PC-3 (cell line): ENCODE measurements around the gene KHDC4.

Source experiments
- EZH2 ChIP-seq: fragments of 300-600 bp; sonication (generic); IDR thresholded peaks from one replicate; pipeline ENCODE4 v1.6.1; 2017; ENCODE audit warnings: antibody characterized with exemption, mild to moderate bottlenecking, low read length; ENCODE audit not compliant: unreplicated experiment
- EZH2phosphoT487 ChIP-seq: fragments of 300-600 bp; sonication (generic); IDR thresholded peaks from 2 replicates; pipeline ENCODE4 v1.6.1; 2018; ENCODE audit warnings: mild to moderate bottlenecking, antibody characterized with exemption, low read length, borderline replicate concordance
- TF ChIP-seq, protein P1 (sequence below): fragments of 300-600 bp; sonication (generic); conservative IDR thresholded peaks from 2 replicates; pipeline ENCODE4 v1.5.1; 2017; ENCODE audit warnings: antibody characterized with exemption, low read depth, mild to moderate bottlenecking, low read length

GRCh38 chr1:155964193-155964592 lies 30.0 kb upstream of the KHDC4 start:
- TF ChIP-seq, protein P1, sequence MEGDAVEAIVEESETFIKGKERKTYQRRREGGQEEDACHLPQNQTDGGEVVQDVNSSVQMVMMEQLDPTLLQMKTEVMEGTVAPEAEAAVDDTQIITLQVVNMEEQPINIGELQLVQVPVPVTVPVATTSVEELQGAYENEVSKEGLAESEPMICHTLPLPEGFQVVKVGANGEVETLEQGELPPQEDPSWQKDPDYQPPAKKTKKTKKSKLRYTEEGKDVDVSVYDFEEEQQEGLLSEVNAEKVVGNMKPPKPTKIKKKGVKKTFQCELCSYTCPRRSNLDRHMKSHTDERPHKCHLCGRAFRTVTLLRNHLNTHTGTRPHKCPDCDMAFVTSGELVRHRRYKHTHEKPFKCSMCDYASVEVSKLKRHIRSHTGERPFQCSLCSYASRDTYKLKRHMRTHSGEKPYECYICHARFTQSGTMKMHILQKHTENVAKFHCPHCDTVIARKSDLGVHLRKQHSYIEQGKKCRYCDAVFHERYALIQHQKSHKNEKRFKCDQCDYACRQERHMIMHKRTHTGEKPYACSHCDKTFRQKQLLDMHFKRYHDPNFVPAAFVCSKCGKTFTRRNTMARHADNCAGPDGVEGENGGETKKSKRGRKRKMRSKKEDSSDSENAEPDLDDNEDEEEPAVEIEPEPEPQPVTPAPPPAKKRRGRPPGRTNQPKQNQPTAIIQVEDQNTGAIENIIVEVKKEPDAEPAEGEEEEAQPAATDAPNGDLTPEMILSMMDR = no peak
- TF ChIP-seq EZH2 = no peak
- no peak for TF ChIP-seq EZH2phosphoT487
